HUES6 (cell line): ENCODE data around the gene PRMT7.
A peak's percentile ranks its signal among the peaks of the same experiment; 100 is the strongest.

ENCODE experiments used
- H3K27ac ChIP-seq: 2 replicates; pipeline ENCODE4 v1.7.0; 2013; ENCODE audit warnings: low read depth, mild to moderate bottlenecking, low read length, inconsistent platforms
- H3K27me3 ChIP-seq: 2 replicates; pipeline ENCODE4 v1.6.1; 2013; ENCODE audit warnings: low read length; ENCODE audit not compliant: control insufficient read depth, insufficient read depth
- H3K36me3 ChIP-seq: 2 replicates; pipeline ENCODE4 v1.6.1; 2013; ENCODE audit warnings: low read length; ENCODE audit not compliant: control insufficient read depth, insufficient read depth
- H3K4me1 ChIP-seq: 2 replicates; pipeline ENCODE4 v1.6.1; 2013; ENCODE audit warnings: low read length; ENCODE audit not compliant: control insufficient read depth, insufficient read depth
- H3K4me3 ChIP-seq: 2 replicates; pipeline ENCODE4 v1.5.1; 2013; ENCODE audit warnings: low read depth, low read length
- H3K9ac ChIP-seq: one replicate; pipeline ENCODE4 v1.6.1; 2013; ENCODE audit warnings: mild to moderate bottlenecking, low read length
- H3K9me3 ChIP-seq: 2 replicates; pipeline ENCODE4 v1.6.1; 2013; ENCODE audit warnings: low read depth, low read length; ENCODE audit not compliant: control insufficient read depth, insufficient read depth

The PRMT7 gene, protein sequence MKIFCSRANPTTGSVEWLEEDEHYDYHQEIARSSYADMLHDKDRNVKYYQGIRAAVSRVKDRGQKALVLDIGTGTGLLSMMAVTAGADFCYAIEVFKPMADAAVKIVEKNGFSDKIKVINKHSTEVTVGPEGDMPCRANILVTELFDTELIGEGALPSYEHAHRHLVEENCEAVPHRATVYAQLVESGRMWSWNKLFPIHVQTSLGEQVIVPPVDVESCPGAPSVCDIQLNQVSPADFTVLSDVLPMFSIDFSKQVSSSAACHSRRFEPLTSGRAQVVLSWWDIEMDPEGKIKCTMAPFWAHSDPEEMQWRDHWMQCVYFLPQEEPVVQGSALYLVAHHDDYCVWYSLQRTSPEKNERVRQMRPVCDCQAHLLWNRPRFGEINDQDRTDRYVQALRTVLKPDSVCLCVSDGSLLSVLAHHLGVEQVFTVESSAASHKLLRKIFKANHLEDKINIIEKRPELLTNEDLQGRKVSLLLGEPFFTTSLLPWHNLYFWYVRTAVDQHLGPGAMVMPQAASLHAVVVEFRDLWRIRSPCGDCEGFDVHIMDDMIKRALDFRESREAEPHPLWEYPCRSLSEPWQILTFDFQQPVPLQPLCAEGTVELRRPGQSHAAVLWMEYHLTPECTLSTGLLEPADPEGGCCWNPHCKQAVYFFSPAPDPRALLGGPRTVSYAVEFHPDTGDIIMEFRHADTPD

DNA sequence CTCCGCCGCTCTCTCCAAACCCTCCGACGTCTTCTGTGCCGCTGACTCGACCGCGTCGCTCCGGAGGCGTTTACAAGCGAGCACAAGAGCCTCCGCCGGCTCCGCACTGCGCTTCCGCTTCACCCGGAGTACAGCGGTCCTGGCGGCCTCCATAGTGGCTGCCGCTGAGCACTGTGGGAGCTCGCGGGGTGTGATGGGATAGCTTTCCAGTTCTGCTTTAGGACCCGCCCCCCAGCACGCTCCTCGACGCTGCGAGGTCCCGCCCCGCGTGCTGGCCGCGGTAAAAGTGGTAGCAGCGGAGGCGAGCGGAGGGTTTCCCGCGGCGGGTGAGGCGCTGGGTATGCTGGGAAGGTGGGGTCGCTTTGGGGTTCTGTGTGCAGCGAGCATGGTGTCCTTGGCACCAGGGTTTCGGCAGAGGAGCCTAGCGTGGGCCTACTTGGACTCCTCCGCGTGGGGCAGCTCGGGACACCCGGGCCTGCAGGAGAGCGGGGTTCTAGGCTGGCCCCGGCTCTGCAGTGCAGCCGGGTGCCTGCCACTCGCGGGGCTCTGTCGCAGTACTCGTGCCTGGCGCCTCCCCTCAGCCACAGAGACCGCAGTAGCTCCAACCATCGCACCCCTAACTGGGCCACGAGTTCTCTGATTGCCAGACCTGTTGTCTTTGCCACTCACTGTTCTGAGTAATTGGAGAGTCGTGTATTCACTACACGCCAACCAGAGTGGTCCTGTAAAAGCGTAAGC lies at the start of gene PRMT7, which contains the start of gene SLC7A6OS:
TSS of gene PRMT7 (plus strand) at position 246 of the 738 bp plus-strand sequence. CDS start 4,961 bp downstream, outside the sequence.
TSS of gene SLC7A6OS (minus strand) at position 173 of the 738 bp plus-strand sequence. CDS start at position 153, 20 bp downstream.
- Histone ChIP-seq H3K9me3 (no peaks in the 10 kb centered on the region), H3K4me1 (peaks cover 4% of the 10 kb centered on the region; the same call in 1 of the 2 replicates), H3K4me3 (peak within 1 kb of the TSS; percentile 89), H3K36me3 (peaks cover 31% of the 10 kb centered on the region), H3K27me3 (no peaks in the 10 kb centered on the region), H3K9ac (peak within 1 kb of the TSS; percentile 87), H3K27ac (peak within 1 kb of the TSS; percentile 72)

DNA sequence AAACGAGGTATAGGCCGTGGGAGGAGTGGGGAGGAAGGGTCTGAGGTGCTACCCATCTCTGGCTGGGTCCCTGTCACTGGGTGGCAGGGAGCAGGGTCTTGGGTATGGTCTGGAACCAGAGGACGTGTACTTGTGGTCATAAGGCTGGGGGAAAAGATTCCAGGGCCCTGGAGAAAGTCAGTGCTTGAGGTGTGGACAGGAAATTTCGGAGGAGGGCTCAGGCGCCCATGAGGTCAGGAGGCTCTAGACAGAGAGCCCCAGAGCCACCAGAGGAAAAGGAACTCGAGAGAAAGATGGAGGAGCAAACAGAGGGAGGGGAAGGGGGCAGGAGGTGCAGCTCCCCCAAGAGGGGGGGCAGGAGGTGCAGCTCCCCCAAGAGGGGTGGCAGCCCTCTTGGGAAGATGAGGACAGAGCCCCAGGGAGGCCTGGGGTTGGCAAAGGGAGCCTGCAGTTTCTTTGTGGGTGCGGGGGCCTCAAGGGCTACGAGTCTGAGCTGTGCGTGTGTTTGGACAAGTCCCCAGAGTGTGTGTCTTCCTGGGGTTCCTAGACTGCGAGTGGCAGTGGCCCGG lies 47.2 kb upstream of the PRMT7 start:
- H3K27me3 ChIP-seq = no peaks in the 10 kb centered on the region
- no peaks in the 10 kb centered on the region for H3K9me3 ChIP-seq
- peak overlapping the region; percentile 91 for H3K4me3 ChIP-seq
- peak overlapping the region; percentile 96 for H3K9ac ChIP-seq
- peak overlapping the region; percentile 72; the same call in 1 of the 2 replicates for H3K27ac ChIP-seq
- peaks cover 10% of the 10 kb centered on the region for H3K36me3 ChIP-seq
- H3K4me1 ChIP-seq = peaks cover 22% of the 10 kb centered on the region

DNA sequence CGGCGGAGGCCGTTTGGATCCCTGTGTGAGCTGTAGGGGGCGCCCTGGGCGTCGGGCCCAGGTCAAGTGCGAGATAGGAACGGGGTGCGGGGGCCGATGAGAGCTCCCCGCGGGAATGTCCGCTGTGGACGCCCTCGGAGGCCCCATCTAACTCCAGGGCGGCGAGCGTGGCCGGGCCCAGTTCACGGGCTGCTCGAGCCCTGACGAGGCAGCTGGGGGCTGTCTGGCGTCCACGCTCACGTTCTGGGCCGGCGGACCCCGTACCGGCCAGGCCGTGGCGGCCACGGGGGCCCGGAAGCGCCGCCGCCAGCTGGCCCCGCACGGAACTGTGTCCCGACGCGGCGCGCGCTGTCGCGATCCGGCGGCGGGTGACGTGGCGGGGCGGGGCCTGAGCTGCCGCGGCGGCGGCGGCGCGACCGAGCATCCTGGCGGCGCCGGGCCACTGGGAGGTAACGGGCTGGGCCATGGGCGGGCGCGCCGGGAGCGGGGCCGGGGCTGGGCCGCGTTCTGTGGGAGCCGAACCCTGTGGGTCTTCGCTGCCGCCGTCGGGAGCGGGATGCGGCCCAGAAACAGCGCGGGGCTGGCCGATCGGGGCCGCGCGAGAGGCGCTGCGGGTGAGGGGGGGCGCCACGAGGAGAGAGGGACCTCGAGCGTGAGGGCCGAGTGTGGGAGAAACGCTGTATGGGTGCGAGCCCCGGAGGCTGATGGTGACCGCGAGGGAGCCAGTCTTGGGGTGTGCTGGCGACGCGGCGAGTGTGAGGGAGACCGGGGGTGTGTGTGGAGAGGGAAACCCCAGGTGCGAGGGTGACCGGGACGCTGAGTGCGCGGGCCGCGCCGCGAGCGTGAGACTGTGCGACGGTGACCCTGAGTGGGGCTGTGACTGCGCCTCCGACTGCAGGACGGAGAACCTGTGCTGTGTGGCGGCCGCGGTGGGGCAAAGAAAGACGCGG lies 46.4 kb upstream of the PRMT7 start, which contains the start of gene SLC7A6:
TSS of gene SLC7A6 (plus strand) at position 399 of the 950 bp plus-strand sequence. CDS start 10,201 bp downstream, outside the sequence.
- no peaks in the 10 kb centered on the region for H3K27me3 ChIP-seq
- peaks cover 22% of the 10 kb centered on the region for H3K4me1 ChIP-seq
- H3K27ac ChIP-seq = peak within 1 kb of the TSS; percentile 81; the same call in 1 of the 2 replicates
- H3K9ac ChIP-seq = peak within 1 kb of the TSS; percentile 96
- H3K4me3 ChIP-seq = peak within 1 kb of the TSS; percentile 91
- H3K9me3 ChIP-seq = no peaks in the 10 kb centered on the region
- H3K36me3 ChIP-seq = peaks cover 5% of the 10 kb centered on the region

DNA sequence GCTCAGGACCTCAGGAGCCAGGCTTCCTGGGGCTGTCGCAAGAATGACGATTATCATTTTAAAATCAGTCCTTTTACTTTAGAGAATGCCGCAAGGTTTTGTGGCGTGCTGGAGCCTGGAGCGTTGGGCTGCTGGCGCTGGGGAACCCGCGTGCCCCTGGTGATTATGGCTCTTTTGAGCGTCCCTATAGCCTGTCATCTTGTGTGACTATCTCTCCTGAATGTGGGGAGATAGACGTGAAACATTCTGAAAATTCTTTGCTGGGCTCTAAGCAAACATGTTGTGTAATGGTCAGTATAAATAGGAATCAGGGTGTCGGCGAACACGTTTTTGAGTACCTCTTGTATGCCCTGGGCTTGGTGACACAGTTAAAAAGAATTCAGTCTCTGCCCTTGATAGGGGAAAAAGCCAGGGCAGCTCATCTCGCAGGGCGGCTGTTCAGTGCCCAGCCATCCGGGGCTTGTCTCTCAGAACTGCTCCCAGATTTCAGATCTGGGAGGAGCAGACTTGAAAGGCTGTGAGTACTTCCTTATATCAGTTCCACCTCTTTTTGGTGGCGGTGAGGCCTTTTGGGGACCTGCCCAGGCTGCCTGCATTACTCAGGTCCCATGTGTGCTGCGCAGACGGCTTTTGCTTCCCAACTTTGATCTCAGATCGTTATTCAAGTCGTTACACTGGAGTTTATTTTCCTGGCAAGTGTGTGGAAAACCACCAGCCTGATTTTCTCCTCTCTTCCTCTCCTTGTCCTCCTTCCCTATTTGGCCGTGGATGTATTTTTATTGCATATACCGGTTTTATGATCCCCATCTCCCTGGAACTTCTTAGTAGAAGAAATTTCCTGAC lies 45.5 kb upstream of the PRMT7 start:
- Histone ChIP-seq H3K4me1 (peaks cover 22% of the 10 kb centered on the region), H3K9me3 (no peaks in the 10 kb centered on the region), H3K27me3 (no peaks in the 10 kb centered on the region), H3K36me3 (no peaks in the 10 kb centered on the region), H3K4me3 (peak overlapping the region; percentile 91), H3K9ac (peak overlapping the region; percentile 96), H3K27ac (peak overlapping the region; percentile 81; the same call in 1 of the 2 replicates)

DNA sequence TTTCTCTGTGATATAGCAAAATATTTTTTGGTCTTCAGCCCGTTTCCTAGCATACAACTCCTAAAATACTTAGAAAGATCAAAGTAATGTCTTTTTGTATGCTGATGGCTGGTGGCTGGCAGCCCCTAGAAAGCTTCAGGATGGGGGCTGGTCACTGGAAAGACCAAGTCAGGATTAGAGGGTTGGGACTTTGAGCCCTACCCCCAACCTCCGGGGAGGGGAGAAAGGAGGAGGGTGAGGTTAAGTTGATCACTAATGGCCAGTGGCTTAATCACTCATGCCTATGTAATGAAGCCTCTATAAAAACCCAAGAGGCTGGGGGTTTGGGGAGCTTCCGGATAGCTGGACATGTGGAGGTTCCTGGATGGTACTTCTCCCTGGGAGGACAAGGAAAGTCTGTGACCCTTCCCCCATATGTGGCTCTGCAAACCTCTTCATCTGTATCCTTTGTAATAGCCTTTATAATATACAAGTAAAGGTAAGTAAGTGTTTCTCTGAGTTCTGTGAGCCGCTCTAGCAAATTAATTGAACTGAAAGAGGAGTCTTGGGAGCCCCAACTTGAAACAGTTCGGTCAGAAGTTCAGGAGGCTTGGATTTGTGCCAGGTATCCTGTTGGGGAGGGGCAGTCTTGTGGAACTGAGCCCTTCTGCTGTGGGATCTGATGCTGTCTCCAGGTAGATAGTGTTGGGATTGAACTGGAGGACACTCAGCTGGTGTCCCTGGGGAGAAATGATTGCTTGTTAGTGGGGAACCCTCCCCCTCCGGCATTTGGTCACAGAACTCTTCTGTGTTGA lies 43.0 kb upstream of the PRMT7 start:
- H3K27me3 ChIP-seq = no peaks in the 10 kb centered on the region
- no peak overlapping the region for H3K9ac ChIP-seq
- peak overlapping the region; percentile 53; the same call in 1 of the 2 replicates for H3K27ac ChIP-seq
- H3K4me1 ChIP-seq = peaks cover 22% of the 10 kb centered on the region
- H3K4me3 ChIP-seq = peak overlapping the region; percentile 39
- H3K9me3 ChIP-seq = no peaks in the 10 kb centered on the region
- peaks cover 10% of the 10 kb centered on the region for H3K36me3 ChIP-seq

DNA sequence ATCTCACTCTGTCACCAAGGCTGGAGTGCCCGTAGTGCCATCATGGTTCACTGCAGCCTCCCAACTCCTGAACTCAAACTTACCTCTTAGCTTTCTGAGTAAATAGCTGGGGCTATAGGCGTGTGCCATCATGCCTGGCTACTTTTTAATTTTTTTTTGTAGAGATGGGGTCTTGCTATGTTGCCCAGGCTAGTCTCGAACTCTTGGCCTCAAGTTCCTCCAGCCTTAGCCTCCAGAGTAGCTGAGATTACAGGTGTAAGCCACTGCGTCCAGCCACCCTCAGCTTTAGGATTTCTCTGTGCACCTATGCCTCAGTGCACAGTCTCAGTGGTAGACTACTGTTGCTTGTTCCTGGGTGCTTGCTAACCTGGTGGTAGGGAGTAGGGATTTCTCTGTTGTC lies 41.0 kb upstream of the PRMT7 start:
- no peak overlapping the region for H3K27ac ChIP-seq
- H3K36me3 ChIP-seq = peaks cover 29% of the 10 kb centered on the region
- H3K9me3 ChIP-seq = no peaks in the 10 kb centered on the region
- H3K27me3 ChIP-seq = no peaks in the 10 kb centered on the region
- no peak overlapping the region for H3K4me3 ChIP-seq
- H3K9ac ChIP-seq = no peak overlapping the region
- peaks cover 22% of the 10 kb centered on the region for H3K4me1 ChIP-seq

DNA sequence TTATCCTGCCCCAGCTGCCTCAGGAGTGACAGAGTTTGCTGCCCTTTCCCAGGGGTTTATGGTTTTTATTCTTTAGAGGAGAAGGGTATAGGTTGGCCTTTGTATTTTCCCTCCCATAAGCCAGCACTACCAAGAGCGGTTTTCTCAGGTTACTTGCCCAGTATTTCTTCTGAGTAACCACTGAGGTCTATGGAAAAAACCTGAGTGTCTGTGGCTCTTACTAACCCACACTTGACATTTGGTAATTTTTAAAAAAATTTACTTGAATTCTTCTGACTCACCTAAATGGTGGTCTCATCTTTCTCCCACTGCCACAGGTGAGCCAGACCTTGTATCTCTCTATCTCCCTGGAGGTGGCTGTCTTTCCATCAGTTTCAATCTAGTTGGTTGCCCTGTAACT lies 40.5 kb upstream of the PRMT7 start:
- H3K4me3 ChIP-seq = no peak overlapping the region
- H3K4me1 ChIP-seq = peaks cover 18% of the 10 kb centered on the region
- H3K36me3 ChIP-seq = peaks cover 32% of the 10 kb centered on the region
- no peak overlapping the region for H3K9ac ChIP-seq
- no peaks in the 10 kb centered on the region for H3K9me3 ChIP-seq
- H3K27me3 ChIP-seq = no peaks in the 10 kb centered on the region
- H3K27ac ChIP-seq = no peak overlapping the region

DNA sequence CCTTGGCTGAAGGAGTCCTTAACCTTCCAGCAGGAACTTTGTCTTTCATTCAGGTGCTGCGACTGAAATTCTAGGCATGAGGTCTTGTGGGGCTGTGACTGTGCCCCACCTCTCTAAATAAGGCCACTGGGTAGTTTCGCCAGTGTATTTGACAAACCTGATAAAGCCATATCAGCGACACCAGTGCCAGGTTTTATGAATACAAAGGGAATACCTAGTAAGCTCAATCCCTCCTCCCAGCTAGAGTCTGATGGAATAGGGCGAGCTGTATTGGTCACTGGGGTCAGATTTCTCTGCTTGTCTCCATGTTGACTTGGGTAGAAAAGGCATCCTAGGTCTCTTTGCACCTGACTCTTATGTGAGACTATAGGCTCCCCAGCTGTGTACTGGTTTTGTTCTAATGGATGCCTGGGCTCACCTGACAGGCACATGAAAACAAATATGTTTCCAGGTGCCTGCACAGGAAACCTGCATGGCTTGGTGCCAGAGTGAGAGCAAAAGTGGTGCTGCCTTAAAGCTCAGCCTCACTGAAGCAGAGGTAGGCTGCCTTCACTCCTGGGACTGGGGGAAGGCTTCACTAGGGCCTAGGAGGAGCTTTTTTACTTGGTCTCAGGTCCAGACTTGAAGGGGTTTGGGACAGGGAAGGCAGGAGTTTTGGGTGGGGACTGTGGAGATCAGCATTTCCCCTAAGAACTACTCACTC lies 38.2 kb upstream of the PRMT7 start:
- no peak overlapping the region for H3K9ac ChIP-seq
- H3K27ac ChIP-seq = no peak overlapping the region
- no peak overlapping the region for H3K4me3 ChIP-seq

More for the DNA sequence above, 38.2 kb upstream of the PRMT7 start:
- Histone ChIP-seq H3K4me1 (peaks cover 8% of the 10 kb centered on the region), H3K27me3 (no peaks in the 10 kb centered on the region), H3K9me3 (no peaks in the 10 kb centered on the region), H3K36me3 (peaks cover 38% of the 10 kb centered on the region)
